ENCODE data around the gene LRRC71.

LRRC71 gene

DNA sequence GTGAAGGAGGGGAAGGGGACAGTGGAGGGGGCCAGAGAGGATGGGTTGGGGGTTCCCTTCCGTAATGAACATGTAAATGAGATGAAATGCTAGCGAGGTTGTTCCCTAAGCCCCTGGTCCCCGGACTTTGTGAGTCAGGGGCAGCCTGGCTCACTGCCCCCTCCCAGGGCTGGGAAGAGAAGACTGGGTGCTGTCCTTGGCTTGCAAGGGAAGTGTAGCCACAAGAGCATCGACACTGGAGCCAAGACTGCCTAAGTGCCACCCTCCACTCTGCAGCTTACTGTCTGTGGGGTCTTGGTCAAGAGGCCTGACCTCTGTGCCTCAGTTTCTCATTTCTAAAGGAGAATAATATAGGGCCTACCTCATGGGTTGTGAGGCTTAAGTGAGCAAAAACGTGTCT lies 26.4 kb upstream of the LRRC71 start:
- ChIA-PET CTCF (interaction anchor here (9.3 kb wide), 1 partner anchor 33 kb away, joined by 77 read pairs; no protein-coding TSS in a partner anchor), POLR2A (ENCODE audit: low non-redundant PET) (no interaction called here)
- TF ChIP-seq, protein P1, sequence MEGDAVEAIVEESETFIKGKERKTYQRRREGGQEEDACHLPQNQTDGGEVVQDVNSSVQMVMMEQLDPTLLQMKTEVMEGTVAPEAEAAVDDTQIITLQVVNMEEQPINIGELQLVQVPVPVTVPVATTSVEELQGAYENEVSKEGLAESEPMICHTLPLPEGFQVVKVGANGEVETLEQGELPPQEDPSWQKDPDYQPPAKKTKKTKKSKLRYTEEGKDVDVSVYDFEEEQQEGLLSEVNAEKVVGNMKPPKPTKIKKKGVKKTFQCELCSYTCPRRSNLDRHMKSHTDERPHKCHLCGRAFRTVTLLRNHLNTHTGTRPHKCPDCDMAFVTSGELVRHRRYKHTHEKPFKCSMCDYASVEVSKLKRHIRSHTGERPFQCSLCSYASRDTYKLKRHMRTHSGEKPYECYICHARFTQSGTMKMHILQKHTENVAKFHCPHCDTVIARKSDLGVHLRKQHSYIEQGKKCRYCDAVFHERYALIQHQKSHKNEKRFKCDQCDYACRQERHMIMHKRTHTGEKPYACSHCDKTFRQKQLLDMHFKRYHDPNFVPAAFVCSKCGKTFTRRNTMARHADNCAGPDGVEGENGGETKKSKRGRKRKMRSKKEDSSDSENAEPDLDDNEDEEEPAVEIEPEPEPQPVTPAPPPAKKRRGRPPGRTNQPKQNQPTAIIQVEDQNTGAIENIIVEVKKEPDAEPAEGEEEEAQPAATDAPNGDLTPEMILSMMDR (conservative IDR thresholded peaks at IDR 0.05; ENCODE audit: low read depth): no peak
- peak overlapping the region; percentile 99 for H3K27ac ChIP-seq
- no peak for DNase-seq (ENCODE audit: low spot score)

DNA sequence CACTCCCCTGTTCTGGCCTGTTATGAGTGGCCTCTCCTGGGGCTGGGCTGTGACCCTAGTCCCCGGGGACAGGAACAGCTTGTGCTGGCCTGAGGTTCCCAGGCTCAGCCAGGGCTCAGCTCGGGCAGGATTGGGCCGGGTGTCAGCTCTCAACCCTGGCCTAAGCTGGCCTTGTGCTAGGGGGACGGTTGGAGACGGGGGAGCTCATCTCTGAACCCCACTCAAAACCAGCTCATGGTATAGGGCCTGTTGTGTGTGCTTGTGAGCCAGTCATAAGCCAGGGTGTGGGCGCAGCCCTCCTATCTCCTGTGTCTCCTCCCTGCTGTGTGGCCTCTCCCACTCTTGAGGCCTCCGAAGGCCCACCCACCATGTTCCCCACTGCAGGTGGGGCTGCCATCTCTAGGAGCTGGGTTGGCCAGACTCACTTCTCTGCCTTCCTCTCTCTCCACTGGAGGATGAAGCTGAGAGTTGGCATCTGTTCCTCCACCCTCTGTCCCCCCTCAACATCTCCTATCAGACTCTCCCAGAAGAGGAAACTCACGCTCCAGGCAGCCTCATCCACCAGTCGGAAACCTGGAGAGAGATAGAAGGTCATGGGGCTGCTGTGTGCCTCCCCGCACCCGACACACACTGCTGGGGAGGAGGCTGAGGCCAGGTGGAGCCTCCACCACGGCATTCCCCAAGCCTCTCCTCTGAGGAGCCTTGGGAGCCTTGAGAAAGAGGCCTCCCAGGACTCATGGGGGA lies 25.5 kb upstream of the LRRC71 start:
- ChIA-PET POLR2A (ENCODE audit: low non-redundant PET) (no interaction called here), CTCF (interaction anchor here (9.3 kb wide), 1 partner anchor 32 kb away, joined by 77 read pairs; no protein-coding TSS in a partner anchor)
- TF ChIP-seq, protein P1 (conservative IDR thresholded peaks at IDR 0.05; ENCODE audit: low read depth): no peak
- DNase-seq (ENCODE audit: low spot score): no peak
- H3K27ac ChIP-seq: peak overlapping the region; percentile 99

DNA sequence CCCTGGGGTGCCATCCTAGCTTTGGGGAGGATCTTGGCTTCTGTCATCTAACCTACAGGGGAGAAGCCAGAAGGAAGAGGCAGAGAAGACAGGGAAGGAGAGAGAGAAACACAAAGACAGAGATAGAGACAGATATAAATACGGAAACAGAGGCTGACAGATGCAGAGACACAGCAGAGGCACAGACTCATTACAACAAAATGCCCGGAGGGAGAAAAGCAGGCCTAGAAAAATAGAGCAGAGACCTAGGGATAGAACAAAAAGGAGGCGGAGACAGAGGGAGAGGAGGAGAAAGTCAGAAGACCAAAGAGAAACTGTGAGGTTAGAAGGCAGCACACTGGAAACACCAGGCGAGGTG lies 25.0 kb upstream of the LRRC71 start:
- CTCF ChIA-PET: interaction anchor here (9.3 kb wide), 1 partner anchor 32 kb away, joined by 77 read pairs; no protein-coding TSS in a partner anchor
- no peak for DNase-seq (ENCODE audit: low spot score)
- POLR2A ChIA-PET (ENCODE audit: low non-redundant PET): no interaction called here
- TF ChIP-seq, protein P1 (conservative IDR thresholded peaks at IDR 0.05; ENCODE audit: low read depth): no peak
- peak overlapping the region; percentile 99 for H3K27ac ChIP-seq

DNA sequence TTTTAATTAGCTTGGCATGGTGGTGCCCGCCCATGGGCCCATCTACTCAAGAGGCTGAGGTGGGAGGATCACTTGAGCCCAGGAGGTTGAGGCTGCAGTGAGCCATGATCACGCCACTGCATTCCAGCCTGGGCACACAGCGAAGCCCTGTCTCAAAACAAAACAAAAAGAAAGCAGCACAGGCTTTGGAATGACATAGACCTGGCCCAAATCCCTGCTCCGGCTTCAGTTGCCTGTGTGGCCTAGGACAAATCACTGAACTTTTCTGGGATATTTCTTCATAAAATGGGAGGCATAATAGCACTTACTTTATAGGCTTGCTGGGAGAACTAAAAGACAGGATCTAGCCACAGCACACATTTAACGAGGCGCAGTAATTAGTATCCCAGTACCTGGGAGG lies 24.5 kb upstream of the LRRC71 start:
- CTCF ChIA-PET: interaction anchor here (9.3 kb wide), 1 partner anchor 31 kb away, joined by 77 read pairs; no protein-coding TSS in a partner anchor

DNA sequence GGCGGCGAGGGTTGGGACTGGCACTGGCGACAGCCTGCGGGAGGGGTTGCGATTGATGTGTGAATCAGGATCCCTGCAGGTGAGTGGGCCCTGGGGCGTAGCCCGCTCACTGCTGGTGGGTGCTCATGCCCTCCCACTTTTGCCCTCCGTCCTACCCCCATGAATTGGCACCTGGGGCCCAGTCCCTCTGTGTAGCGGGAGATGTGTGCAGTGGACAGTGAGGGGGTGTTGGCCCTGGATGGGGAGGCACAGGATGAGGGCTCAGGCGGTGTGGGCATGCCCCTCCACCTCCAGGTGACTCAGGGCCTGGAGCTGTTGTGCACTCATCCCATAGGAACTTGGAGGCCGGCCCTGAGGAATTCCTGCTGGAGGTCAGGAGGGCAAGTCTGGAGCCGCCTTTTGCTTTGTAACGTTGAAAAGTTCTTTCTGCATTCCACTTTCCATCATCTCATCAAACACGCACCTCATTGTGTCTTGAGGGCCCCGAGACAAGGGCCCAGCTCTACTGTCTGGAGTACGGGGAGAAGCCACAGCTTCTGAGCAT lies 23.9 kb upstream of the LRRC71 start:
- POLR2A ChIA-PET (ENCODE audit: low non-redundant PET): no interaction called here
- DNase-seq (ENCODE audit: low spot score): peak; percentile 97
- TF ChIP-seq, protein P1 (conservative IDR thresholded peaks at IDR 0.05; ENCODE audit: low read depth): no peak
- H3K27ac ChIP-seq: peak overlapping the region; percentile 99
- CTCF ChIA-PET: interaction anchor here (0.6 to 1.9 kb wide), 3 partner anchors 14 to 180 kb away, joined by 6 to 16 read pairs (median 8); no protein-coding TSS in a partner anchor

More for the DNA sequence above, 24.5 kb upstream of the LRRC71 start:
- POLR2A ChIA-PET (ENCODE audit: low non-redundant PET): no interaction called here
- no peak for DNase-seq (ENCODE audit: low spot score)
- H3K27ac ChIP-seq: peak overlapping the region; percentile 99
- TF ChIP-seq, protein P1 (conservative IDR thresholded peaks at IDR 0.05; ENCODE audit: low read depth): no peak

DNA sequence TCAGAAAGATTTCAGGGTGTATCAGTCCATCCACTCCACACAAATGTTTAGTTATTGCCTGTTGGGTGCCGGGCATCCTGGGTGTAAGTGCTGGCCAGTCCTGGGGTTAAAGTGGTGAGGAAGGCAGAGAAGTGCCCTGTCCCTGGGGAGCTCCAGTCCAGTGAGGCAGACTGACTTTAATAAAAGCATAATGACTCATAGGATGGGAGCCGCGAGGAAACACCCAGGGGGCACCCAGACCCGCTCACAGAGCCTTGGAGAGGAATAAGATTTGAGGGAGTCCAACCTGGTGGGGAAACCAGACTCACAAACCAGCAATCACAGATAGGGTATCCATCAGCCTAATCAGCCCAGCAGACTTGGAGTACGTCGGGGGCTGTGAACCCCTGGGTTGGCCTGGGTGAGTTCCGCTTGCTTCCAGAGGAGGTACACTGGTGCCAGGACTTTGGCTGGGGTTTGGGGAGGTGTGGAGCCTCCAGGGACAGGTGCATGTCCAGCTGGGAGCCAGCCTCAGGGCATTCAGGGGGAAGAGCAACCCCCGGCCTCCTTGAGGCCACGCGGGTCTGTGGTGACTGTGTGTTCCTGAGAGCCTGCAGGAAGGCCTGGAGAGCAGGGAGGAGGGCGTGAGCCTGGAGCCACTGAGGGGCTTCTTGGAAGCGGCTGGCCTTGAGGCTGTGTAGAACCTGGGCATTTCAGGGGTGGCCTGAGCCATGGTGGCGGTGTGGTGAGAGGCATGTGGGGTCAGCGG lies 23.2 kb upstream of the LRRC71 start:
- POLR2A ChIA-PET (ENCODE audit: low non-redundant PET): no interaction called here

More for the DNA sequence above, 23.2 kb upstream of the LRRC71 start:
- peak; percentile 65 for DNase-seq (ENCODE audit: low spot score)
- peak overlapping the region; percentile 99 for H3K27ac ChIP-seq
- TF ChIP-seq, protein P1 (conservative IDR thresholded peaks at IDR 0.05; ENCODE audit: low read depth): no peak
- CTCF ChIA-PET: interaction anchor here (1.2 to 1.9 kb wide), 2 partner anchors 13 to 30 kb away, joined by 6 to 16 read pairs; no protein-coding TSS in a partner anchor
